Activated naive CD4-positive, alpha-beta T cell treated with anti-CD3 and anti-CD28 coated beads, Interleukin-2, amount 50 U/mL, for 16 hours (primary cell): ENCODE data around the gene MEGF11.
"Not testable (repeated sequence)": the region's sequence is repeated elsewhere in the genome, so short reads cannot be mapped to it uniquely, and the experiment has no call there.

Experiments used
- DNase-seq: peaks from one replicate; pipeline ENCODE4 v3.0.0-alpha.2; 2020

MEGF11 gene

GRCh38 chr15:65907661-65908060 lies 345.9 kb downstream of the MEGF11 start:
- DNase-seq: no peak

- no peak for DNase-seq
These were observed 347.2 kb downstream of the MEGF11 start for GRCh38 chr15:65906396-65906795.

GRCh38 chr15:65904301-65904700 lies 349.2 kb downstream of the MEGF11 start:
- no peak for DNase-seq

- no peak for DNase-seq
These were observed 350.1 kb downstream of the MEGF11 start for GRCh38 chr15:65903296-65904073.

- no peak for DNase-seq
These were observed 351.2 kb downstream of the MEGF11 start for GRCh38 chr15:65902373-65902772.

- DNase-seq: no peak
These were observed 351.7 kb downstream of the MEGF11 start for GRCh38 chr15:65901836-65902235.

GRCh38 chr15:65901336-65901735 lies 352.2 kb downstream of the MEGF11 start:
- no peak for DNase-seq

GRCh38 chr15:65900488-65900887 lies 353.1 kb downstream of the MEGF11 start:
- no peak for DNase-seq

GRCh38 chr15:65896236-65896635 lies 357.3 kb downstream of the MEGF11 start:
- DNase-seq: no peak

GRCh38 chr15:65893060-65893459 lies 360.5 kb downstream of the MEGF11 start:
- no peak for DNase-seq

- DNase-seq: peak; percentile 20
These were observed 364.6 kb downstream of the MEGF11 start for GRCh38 chr15:65888981-65889380.

GRCh38 chr15:65887565-65887964 lies 366.0 kb downstream of the MEGF11 start:
- no peak for DNase-seq

GRCh38 chr15:65885668-65886218 lies 367.8 kb downstream of the MEGF11 start:
- no peak for DNase-seq

GRCh38 chr15:65884511-65884910 lies 369.0 kb downstream of the MEGF11 start:
- DNase-seq: no peak

GRCh38 chr15:65883571-65883970 lies 370.0 kb downstream of the MEGF11 start:
- no peak for DNase-seq

- DNase-seq: no peak
These were observed 371.6 kb downstream of the MEGF11 start for GRCh38 chr15:65881766-65882434.

- no peak for DNase-seq
These were observed 375.8 kb downstream of the MEGF11 start for GRCh38 chr15:65877749-65878148.

GRCh38 chr15:65875458-65875857 lies 378.1 kb downstream of the MEGF11 start:
- DNase-seq: no peak

- DNase-seq: no peak
These were observed 380.3 kb downstream of the MEGF11 start for GRCh38 chr15:65873256-65873655.

GRCh38 chr15:65872596-65872995 lies 381.0 kb downstream of the MEGF11 start:
- DNase-seq: not testable (repeated sequence)

- DNase-seq: not testable (repeated sequence)
These were observed 381.7 kb downstream of the MEGF11 start for GRCh38 chr15:65871886-65872285.

GRCh38 chr15:65870889-65871533 lies 382.5 kb downstream of the MEGF11 start:
- DNase-seq: no peak
